A549 treated with CpdA at 1 μM for 4 hours (cell line): ENCODE measurements around the gene MTTP. TPM values are rescaled to one million over a fixed set of nuclear protein-coding genes. Genes with fewer than 3 reads are reported as not detected.

Experiments used
- total RNA-seq: library from RNA; stranded (reverse); fragments of 200-300 nt; extraction: Qiagen RNA extraction; gene quantifications from 5 replicates; pipeline ENCODE4 v1.2.3, GENCODE V29; 2022; ENCODE audit warnings: low read depth

The MTTP gene
- 0.06 TPM in 1 of 5 replicates, not detected in the others for total RNA-seq

GRCh38 chr4:99574530-99575324 is at the start of gene MTTP:
Gene MTTP, plus strand, starts transcription at chr4:99574824. Its CDS starts 86 bp downstream, at chr4:99574910.

DNA sequence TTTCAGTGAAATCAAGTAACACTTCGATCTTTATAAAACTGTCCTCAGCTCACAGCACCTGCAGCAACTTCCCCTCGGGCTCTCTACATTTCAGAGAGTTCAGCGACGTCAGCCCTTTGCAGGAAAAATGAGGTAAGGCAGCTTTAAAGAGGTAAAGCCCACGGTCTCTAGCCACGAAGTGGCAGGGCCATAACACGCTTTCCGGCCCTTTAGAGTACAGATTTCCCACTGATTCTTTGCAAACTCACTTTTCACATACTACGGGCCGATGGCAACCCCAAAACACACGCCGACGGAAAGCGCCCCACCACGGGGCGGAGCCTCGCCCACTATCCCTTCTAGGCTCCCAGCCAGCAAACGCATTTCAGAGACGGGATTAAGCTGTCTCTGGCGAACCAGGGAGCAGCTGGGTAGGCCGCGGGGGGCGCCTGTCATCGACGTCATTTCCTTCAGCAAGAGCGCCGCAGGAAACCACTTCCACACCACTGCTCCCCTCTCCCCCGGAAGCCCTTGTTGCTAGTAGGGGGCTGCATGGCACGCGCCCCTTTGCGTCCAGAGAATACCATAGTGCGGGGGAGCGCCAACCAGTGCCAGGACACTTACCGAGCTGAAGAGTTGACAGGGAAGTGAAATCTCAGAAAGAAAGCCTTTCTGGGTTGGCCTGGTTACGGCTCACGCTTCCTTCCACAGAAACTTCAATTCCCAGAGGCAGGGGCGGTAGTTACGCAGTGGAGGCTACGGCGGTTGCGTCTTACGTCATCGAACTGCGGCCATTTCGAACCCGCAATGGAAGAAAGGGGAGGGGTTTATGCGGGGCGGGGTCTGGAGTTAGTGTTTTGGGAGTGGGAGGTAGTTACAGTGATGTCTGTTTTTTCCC is 11.1 kb upstream of the MTTP start, which contains the start of gene TRMT10A:
Gene TRMT10A, minus strand, starts transcription at position 730 of the 877 bp plus-strand sequence. CDS start 4,701 bp downstream, outside the sequence.

DNA sequence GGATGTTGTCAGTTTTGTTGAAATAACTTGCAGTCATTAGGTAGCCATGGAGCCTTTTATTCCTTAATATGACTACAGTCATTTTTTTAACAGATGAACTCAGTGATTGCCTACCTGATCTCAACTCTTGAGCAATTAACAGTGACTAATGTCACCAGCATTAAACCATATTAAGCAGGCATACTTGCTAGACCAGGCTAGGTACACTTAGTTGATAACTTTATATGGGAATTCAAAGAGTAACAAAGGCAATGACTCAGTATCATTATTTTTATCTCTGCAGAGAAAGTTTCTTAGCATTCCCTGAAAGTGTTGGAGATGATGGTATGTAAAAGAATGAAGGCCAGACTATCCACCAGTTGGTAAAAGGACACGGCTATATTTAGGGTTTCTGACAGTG is 83.2 kb downstream of the MTTP start, which contains the start of gene C4orf54:
Gene C4orf54, minus strand, starts transcription at position 31 of the 400 bp plus-strand sequence. CDS start 3,180 bp downstream, outside the sequence.

Other genes with a start within 250 kb of the MTTP start
- gene ADH1C, start 222.1 kb upstream of the MTTP start, total RNA-seq = not detected in 5 replicates
- not detected in 5 replicates for gene ADH7, start 139.5 kb upstream of the MTTP start, total RNA-seq
- gene C4orf17, start 63.8 kb upstream of the MTTP start, total RNA-seq = not detected in 5 replicates
- gene TRMT10A, start 10.8 kb upstream of the MTTP start, total RNA-seq = 4.1 to 6.6 TPM (median 4.7 TPM) in 5 replicates
- not detected in 5 replicates for gene C4orf54, start 83.0 kb downstream of the MTTP start, total RNA-seq
- not detected in 5 replicates for gene DAPP1, start 242.0 kb downstream of the MTTP start, total RNA-seq